Natural killer cell (primary cell): Measurements from ENCODE around the gene ZNF407. TPM values are rescaled to one million over a fixed set of nuclear protein-coding genes. Genes with fewer than 3 reads are reported as not detected.
A peak's percentile ranks its signal among the peaks of the same experiment; 100 is the strongest.

Experiments used
- ATAC-seq, 3 donors: fragments of 150-1000 bp in 2 of 3; fragments of 200-7000 bp in 1 of 3; cut with Tn5 transposase; 1 replicate in 1 of 3; 2 replicates in 2 of 3; pipeline ENCODE4 v1.10.0; 2021; ENCODE audit warnings: mild to moderate bottlenecking in 2 of 3, moderate library complexity in 2 of 3
- DNase-seq, 2 donors: peaks; one replicate each; pipeline versions ENCODE4 v3.0.0 to v3.0.0-alpha.2; 2013 to 2021; ENCODE audit warnings: mixed read lengths in 1 of 2
- H3K27ac ChIP-seq: one replicate; pipeline ENCODE4 v1.5.1; 2013; ENCODE audit warnings: mild to moderate bottlenecking, low read length
- H3K27me3 ChIP-seq: one replicate; pipeline ENCODE4 v1.6.1; 2013; ENCODE audit warnings: low read length; ENCODE audit not compliant: control insufficient read depth, insufficient read depth
- H3K36me3 ChIP-seq: one replicate; pipeline ENCODE4 v1.6.1; 2013; ENCODE audit warnings: low read length; ENCODE audit not compliant: control insufficient read depth, insufficient read depth
- H3K4me1 ChIP-seq: one replicate; pipeline ENCODE4 v1.6.1; 2013; ENCODE audit warnings: low read length; ENCODE audit not compliant: control insufficient read depth, insufficient read depth
- H3K4me3 ChIP-seq: one replicate; pipeline ENCODE4 v1.5.1; 2013; ENCODE audit warnings: low read length
- H3K9me3 ChIP-seq: one replicate; pipeline ENCODE4 v1.6.1; 2013; ENCODE audit warnings: low read length; ENCODE audit not compliant: control insufficient read depth, insufficient read depth
- H3K27ac Mint-ChIP-seq, 2 donors: one replicate each; pipeline ENCODE4 v1.8.0; 2022; ENCODE audit warnings: mild to moderate bottlenecking in 2 of 2, mixed read lengths in 2 of 2, moderate library complexity in 1 of 2
- H3K27me3 Mint-ChIP-seq, 2 donors: one replicate each; pipeline ENCODE4 v1.8.0; 2022; ENCODE audit warnings: low read depth in 2 of 2, mixed read lengths in 2 of 2
- H3K36me3 Mint-ChIP-seq: one replicate; pipeline ENCODE4 v1.8.0; 2022; ENCODE audit warnings: mixed read lengths
- H3K4me1 Mint-ChIP-seq, 2 donors: one replicate each; pipeline ENCODE4 v1.8.0; 2022; ENCODE audit warnings: mixed read lengths in 2 of 2
- H3K4me3 Mint-ChIP-seq: one replicate; pipeline ENCODE4 v1.8.0; 2022; ENCODE audit warnings: mild to moderate bottlenecking, moderate library complexity, mixed read lengths
- H3K9me3 Mint-ChIP-seq, 2 donors: one replicate each; pipeline ENCODE4 v1.8.0; 2022; ENCODE audit warnings: mixed read lengths in 2 of 2
- WGBS: methylation state at CpG from one replicate; pipeline ENCODE4 v1.1.7; 2013; ENCODE audit warnings: missing lambda C conversion rate; ENCODE audit not compliant: insufficient coverage; 5-methylcytosine and 5-hydroxymethylcytosine counted together
- intact Hi-C: fragments of 100-400 bp; cut with micrococcal nuclease; formaldehyde crosslinking; loops from one replicate; pipeline ENCODE4 v1.14.2; 2022
- total RNA-seq, 4 donors: library from RNA; stranded (reverse); fragments of 120-200 nt in 1 of 4; gene quantifications; one replicate each; pipeline versions ENCODE4 v1.2.3 to v1.2.4, GENCODE V29; 2013 to 2022
- TF ChIP-seq, protein P1 (sequence below): fragments of 200-600 bp; IDR thresholded peaks from one replicate; pipeline ENCODE4 v1.8.0; 2022; ENCODE audit warnings: antibody characterized with exemption

The ZNF407 gene
- total RNA-seq, 3 donors from 2014 or later (not counting 1 experiment from before 2014, with no cell fraction given): 28.4 to 36.7 (median 36.3) TPM

DNA sequence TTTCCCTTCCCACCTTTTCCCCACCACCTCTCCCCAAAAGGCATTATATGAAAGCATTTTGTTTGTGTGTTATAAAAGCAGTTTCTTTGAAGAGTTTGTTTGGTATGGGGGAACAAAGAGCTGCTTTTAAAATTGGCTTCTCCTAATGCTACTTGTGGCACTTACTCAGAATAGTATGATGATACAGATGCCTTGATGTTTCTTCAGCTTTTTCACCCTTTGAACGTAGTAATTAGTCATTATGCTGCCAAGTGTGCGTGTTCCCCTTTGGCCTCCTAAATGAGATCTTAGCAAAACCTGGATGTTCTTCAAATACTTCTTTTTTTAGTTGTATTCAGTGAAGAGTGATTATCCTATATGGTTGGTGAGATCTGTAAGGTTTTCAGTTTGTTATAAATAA is 427.9 kb downstream of the ZNF407 start:
- Histone ChIP-seq H3K4me3 (no peak overlapping the region), H3K36me3 (no peaks in the 10 kb centered on the region), H3K4me1 (peaks cover 16% of the 10 kb centered on the region), H3K9me3 (no peaks in the 10 kb centered on the region), H3K27me3 (no peaks in the 10 kb centered on the region), H3K27ac (no peak overlapping the region)
- no peaks in the 10 kb centered on the region for H3K36me3 Mint-ChIP-seq
- H3K27me3 Mint-ChIP-seq: no peaks in the 10 kb centered on the region
- H3K4me1 Mint-ChIP-seq: peaks cover 44 to 52% of the 10 kb centered on the region in 2 donors
- intact Hi-C loops: loop anchor here (5.0 kb wide), 1 partner anchor 58 kb away; no protein-coding TSS in a partner anchor
- ATAC-seq (no peak), DNase-seq (no peak)
- H3K27ac Mint-ChIP-seq: peak overlapping the region in 1 of 2 donors; percentile 11
- WGBS: 61% methylated on average over 2 of the region's 2 CpGs
- TF ChIP-seq, protein P1, sequence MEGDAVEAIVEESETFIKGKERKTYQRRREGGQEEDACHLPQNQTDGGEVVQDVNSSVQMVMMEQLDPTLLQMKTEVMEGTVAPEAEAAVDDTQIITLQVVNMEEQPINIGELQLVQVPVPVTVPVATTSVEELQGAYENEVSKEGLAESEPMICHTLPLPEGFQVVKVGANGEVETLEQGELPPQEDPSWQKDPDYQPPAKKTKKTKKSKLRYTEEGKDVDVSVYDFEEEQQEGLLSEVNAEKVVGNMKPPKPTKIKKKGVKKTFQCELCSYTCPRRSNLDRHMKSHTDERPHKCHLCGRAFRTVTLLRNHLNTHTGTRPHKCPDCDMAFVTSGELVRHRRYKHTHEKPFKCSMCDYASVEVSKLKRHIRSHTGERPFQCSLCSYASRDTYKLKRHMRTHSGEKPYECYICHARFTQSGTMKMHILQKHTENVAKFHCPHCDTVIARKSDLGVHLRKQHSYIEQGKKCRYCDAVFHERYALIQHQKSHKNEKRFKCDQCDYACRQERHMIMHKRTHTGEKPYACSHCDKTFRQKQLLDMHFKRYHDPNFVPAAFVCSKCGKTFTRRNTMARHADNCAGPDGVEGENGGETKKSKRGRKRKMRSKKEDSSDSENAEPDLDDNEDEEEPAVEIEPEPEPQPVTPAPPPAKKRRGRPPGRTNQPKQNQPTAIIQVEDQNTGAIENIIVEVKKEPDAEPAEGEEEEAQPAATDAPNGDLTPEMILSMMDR: no peak
- no peaks in the 10 kb centered on the region for H3K9me3 Mint-ChIP-seq
- no peak overlapping the region for H3K4me3 Mint-ChIP-seq

DNA sequence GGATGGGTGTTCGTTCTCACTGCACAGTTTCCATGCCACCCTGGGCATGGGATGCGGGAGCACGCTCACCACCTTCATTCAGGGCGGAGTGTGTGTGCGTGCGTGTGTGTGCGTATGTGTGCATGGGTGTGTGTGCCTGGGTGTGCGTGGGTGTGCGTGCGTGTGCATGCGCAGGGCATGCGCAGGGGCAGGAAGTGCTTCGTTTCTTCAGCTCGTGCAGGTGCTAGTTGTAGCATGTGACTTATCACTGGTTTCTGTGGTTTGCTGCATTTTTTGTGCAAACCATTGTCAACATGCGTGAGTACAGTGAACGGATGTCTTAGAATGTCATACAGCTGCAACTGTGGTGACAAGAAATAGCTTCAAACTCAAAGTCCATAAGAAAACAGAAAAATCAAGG is 431.8 kb downstream of the ZNF407 start:
- DNase-seq (peak in 1 of 2 donors; percentile 54), ATAC-seq (peak; percentile 47 to 53 (median 50))
- Mint-ChIP-seq H3K27ac (peak overlapping the region; percentile 65 to 67), H3K4me1 (peaks cover 38 to 45% of the 10 kb centered on the region in 2 donors), H3K4me3 (peak overlapping the region; percentile 17), H3K27me3 (no peaks in the 10 kb centered on the region), H3K9me3 (no peaks in the 10 kb centered on the region), H3K36me3 (no peaks in the 10 kb centered on the region)
- no peaks in the 10 kb centered on the region for H3K27me3 ChIP-seq
- no peak overlapping the region for H3K4me3 ChIP-seq
- TF ChIP-seq, protein P1: no peak
- H3K36me3 ChIP-seq: no peaks in the 10 kb centered on the region
- no peaks in the 10 kb centered on the region for H3K9me3 ChIP-seq
- H3K4me1 ChIP-seq: peaks cover 17% of the 10 kb centered on the region
- no peak overlapping the region for H3K27ac ChIP-seq
- 62% methylated on average over 16 of the region's 16 CpGs for WGBS
- intact Hi-C loops: loop anchor here (5.0 kb wide), 1 partner anchor 62 kb away; no protein-coding TSS in a partner anchor

DNA sequence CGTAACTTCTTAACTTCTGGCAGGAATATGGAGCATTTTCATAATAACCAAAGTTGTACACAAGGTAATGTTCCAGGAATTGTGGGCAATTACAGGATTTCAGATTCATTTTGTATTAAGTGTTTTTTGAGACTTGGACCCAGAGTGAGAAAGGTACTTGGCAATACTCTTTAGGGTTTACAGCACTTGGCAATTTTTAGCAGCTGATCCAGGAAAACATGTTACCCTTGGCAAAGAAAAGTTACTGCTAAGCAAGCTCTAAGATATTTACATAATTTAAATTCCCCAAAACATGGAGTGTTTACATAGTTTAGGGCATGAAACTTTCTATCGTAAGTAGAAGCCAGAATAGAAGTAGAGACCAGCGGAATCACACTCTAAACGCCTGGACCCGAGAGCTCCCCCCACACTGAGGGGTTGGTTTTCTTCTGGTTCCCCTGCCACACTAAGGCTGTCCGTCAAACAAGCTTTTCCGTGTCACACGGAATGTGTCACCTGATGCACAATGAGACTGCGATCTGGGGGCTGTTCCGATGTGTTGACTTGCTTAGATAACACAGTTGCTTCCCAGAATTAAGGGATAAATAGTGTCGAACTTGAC is 434.1 kb downstream of the ZNF407 start:
- H3K27ac ChIP-seq: no peak overlapping the region
- TF ChIP-seq, protein P1: no peak
- no peak for DNase-seq
- no peaks in the 10 kb centered on the region for H3K27me3 ChIP-seq
- intact Hi-C loops: no loop called here
- H3K4me1 ChIP-seq: peaks cover 9% of the 10 kb centered on the region
- H3K9me3 ChIP-seq: no peaks in the 10 kb centered on the region
- H3K36me3 Mint-ChIP-seq: no peaks in the 10 kb centered on the region
- 97% methylated on average over 11 of the region's 11 CpGs for whole genome bisulfite sequencing
- H3K27ac Mint-ChIP-seq: no peak overlapping the region
- no peak overlapping the region for H3K4me3 ChIP-seq
- H3K4me3 Mint-ChIP-seq: no peak overlapping the region
- H3K36me3 ChIP-seq: no peaks in the 10 kb centered on the region
- no peak for ATAC-seq
- H3K9me3 Mint-ChIP-seq: no peaks in the 10 kb centered on the region
- no peaks in the 10 kb centered on the region for H3K27me3 Mint-ChIP-seq
- peaks cover 21 to 31% of the 10 kb centered on the region in 2 donors for H3K4me1 Mint-ChIP-seq

DNA sequence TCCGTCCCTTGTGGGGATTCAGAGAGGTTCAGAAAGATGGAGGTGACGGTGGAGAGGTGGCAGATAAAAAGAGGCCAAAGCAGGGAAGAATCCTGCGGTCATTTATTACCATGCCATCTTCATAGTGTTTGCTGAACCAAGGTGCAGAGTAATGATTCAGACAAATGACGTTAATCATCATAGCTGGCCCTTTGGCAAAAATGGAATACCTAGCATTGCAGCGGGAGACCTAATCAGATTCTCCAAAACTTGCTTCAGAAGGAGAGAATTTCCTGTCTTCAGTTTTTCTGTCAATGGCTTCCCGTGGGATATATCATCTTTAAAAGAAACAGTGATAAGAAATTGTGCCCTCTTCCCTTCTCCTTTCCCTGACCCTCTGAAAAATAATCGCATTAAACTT is 435.8 kb downstream of the ZNF407 start:
- Histone ChIP-seq H3K4me3 (no peak overlapping the region), H3K36me3 (no peaks in the 10 kb centered on the region), H3K9me3 (no peaks in the 10 kb centered on the region), H3K27ac (no peak overlapping the region), H3K4me1 (peaks cover 9% of the 10 kb centered on the region), H3K27me3 (no peaks in the 10 kb centered on the region)
- intact Hi-C loops: no loop called here
- Mint-ChIP-seq H3K9me3 (no peaks in the 10 kb centered on the region), H3K4me1 (peaks cover 21 to 22% of the 10 kb centered on the region in 2 donors), H3K27me3 (no peaks in the 10 kb centered on the region), H3K4me3 (no peak overlapping the region), H3K27ac (no peak overlapping the region), H3K36me3 (no peaks in the 10 kb centered on the region)
- no peak for DNase-seq
- TF ChIP-seq, protein P1: no peak
- 97% methylated on average over 5 of the region's 7 CpGs for WGBS
- ATAC-seq: no peak
